Measurements from ENCODE around the gene FRMD4B.

FRMD4B gene

GRCh38 chr3:69120879-69121464 lies 264.9 kb downstream of the FRMD4B start:
- DNase-seq, result peak; percentile 77

Data from activated naive CD4-positive, alpha-beta T cell treated with anti-CD3 and anti-CD28 coated beads, Interleukin-2, amount 50 U/mL, for 16 hours (primary cell).